ENCODE measurements around the gene FOXC1. TPM values are rescaled to one million over a fixed set of nuclear protein-coding genes. Genes with fewer than 3 reads are reported as not detected.

Gene FOXC1
- total RNA-seq, 1 experiment from 2014 or later, result 16.7 TPM

- H3K36me3 Mint-ChIP-seq (ENCODE audit: insufficient read depth, unreplicated experiment), result peaks cover 4% of the 10 kb centered on the region
- H3K27me3 Mint-ChIP-seq (ENCODE audit: insufficient read depth, unreplicated experiment), result peaks cover 21% of the 10 kb centered on the region
- no peaks in the 10 kb centered on the region for H3K9me3 Mint-ChIP-seq (ENCODE audit: unreplicated experiment)
- BruUV-seq (replicated peaks), result no TSS peak
- H3K4me1 Mint-ChIP-seq (ENCODE audit: insufficient read depth, unreplicated experiment), result peaks cover 28% of the 10 kb centered on the region
- peak; percentile 93 for TF ChIP-seq CTCF (IDR thresholded peaks at IDR 0.05; ENCODE audit: unreplicated experiment)
- peak; percentile 55 for DNase-seq (ENCODE audit: unreplicated experiment)
- ChIA-PET POLR2A (interaction anchor here (0.7 to 2.6 kb wide), 6 partner anchors 16 to 1154 kb away, joined by 3 to 14 read pairs (median 4); partner anchors contain the start of gene MYLK4), CTCF (interaction anchor here (0.5 to 6.3 kb wide), 56 partner anchors 10 to 1274 kb away, joined by 3 to 49 read pairs (median 4); partner anchors contain the start of genes FOXC1 and MYLK4)
- H3K27ac Mint-ChIP-seq (ENCODE audit: low read depth, unreplicated experiment), result no peak overlapping the region
- intact Hi-C loops (cut with micrococcal nuclease), result loop anchor here (1.0 to 2.0 kb wide), 6 partner anchors 600 to 1154 kb away; partner anchors contain the start of gene MYLK4
- no peak overlapping the region for H3K4me3 Mint-ChIP-seq (ENCODE audit: unreplicated experiment)
Measured at GRCh38 chr6:1596088-1596852, 13.4 kb upstream of the FOXC1 start.

GRCh38 chr6:1597121-1597744, 12.5 kb upstream of the FOXC1 start:
- no peak overlapping the region for H3K4me3 Mint-ChIP-seq (ENCODE audit: unreplicated experiment)
- ChIA-PET POLR2A (interaction anchor here (0.5 to 2.6 kb wide), 14 partner anchors 9 to 1177 kb away, joined by 3 to 14 read pairs (median 4); partner anchors contain the start of gene FOXC1), CTCF (interaction anchor here (0.6 to 6.3 kb wide), 40 partner anchors 9 to 1170 kb away, joined by 3 to 49 read pairs (median 4); partner anchors contain the start of genes FOXC1 and MYLK4)
- no peak for DNase-seq (ENCODE audit: unreplicated experiment)
- no peak for TF ChIP-seq CTCF (IDR thresholded peaks at IDR 0.05; ENCODE audit: unreplicated experiment)
- peaks cover 20% of the 10 kb centered on the region for H3K27me3 Mint-ChIP-seq (ENCODE audit: insufficient read depth, unreplicated experiment)
- intact Hi-C loops (cut with micrococcal nuclease), result loop anchor here (2.0 kb wide), 3 partner anchors 758 to 1038 kb away; no protein-coding TSS in a partner anchor
- H3K27ac Mint-ChIP-seq (ENCODE audit: low read depth, unreplicated experiment), result peak overlapping the region; percentile 59
- BruUV-seq (replicated peaks), result no TSS peak
- peaks cover 4% of the 10 kb centered on the region for H3K36me3 Mint-ChIP-seq (ENCODE audit: insufficient read depth, unreplicated experiment)
- peaks cover 28% of the 10 kb centered on the region for H3K4me1 Mint-ChIP-seq (ENCODE audit: insufficient read depth, unreplicated experiment)
- H3K9me3 Mint-ChIP-seq (ENCODE audit: unreplicated experiment), result no peaks in the 10 kb centered on the region

- no TSS peak for BruUV-seq (replicated peaks)
- Mint-ChIP-seq H3K4me3 (ENCODE audit: unreplicated experiment) (no peak overlapping the region), H3K27me3 (ENCODE audit: insufficient read depth, unreplicated experiment) (peaks cover 13% of the 10 kb centered on the region), H3K4me1 (ENCODE audit: insufficient read depth, unreplicated experiment) (peaks cover 28% of the 10 kb centered on the region), H3K36me3 (ENCODE audit: insufficient read depth, unreplicated experiment) (peaks cover 4% of the 10 kb centered on the region), H3K27ac (ENCODE audit: low read depth, unreplicated experiment) (peak overlapping the region; percentile 59), H3K9me3 (ENCODE audit: unreplicated experiment) (no peaks in the 10 kb centered on the region)
- CTCF ChIA-PET, result interaction anchor here (0.6 to 6.3 kb wide), 14 partner anchors 9 to 1152 kb away, joined by 3 to 49 read pairs (median 8); partner anchors contain the start of gene MYLK4
- POLR2A ChIA-PET, result interaction anchor here (0.5 to 2.5 kb wide), 11 partner anchors 8 to 1176 kb away, joined by 3 to 14 read pairs (median 3); partner anchors contain the start of gene FOXC1
- intact Hi-C loops (cut with micrococcal nuclease), result loop anchor here (2.0 kb wide), 3 partner anchors 757 to 1037 kb away; no protein-coding TSS in a partner anchor
- TF ChIP-seq CTCF (IDR thresholded peaks at IDR 0.05; ENCODE audit: unreplicated experiment), result no peak
- peak; percentile 80 for DNase-seq (ENCODE audit: unreplicated experiment)
Measured at GRCh38 chr6:1597924-1598323, 11.8 kb upstream of the FOXC1 start.
